ENCODE data around the gene EHBP1L1. TPM values are rescaled to one million over a fixed set of nuclear protein-coding genes. Genes with fewer than 3 reads are reported as not detected.

EHBP1L1 gene
- polyA plus RNA-seq, 3 donors, result 29.6 to 507 (median 42.6) TPM

- peaks cover 65 to 71% of the 10 kb centered on the region in 2 donors for H3K36me3 ChIP-seq (replicated peaks in 1 of 2; ENCODE audit: control insufficient read depth in 1 of 2, insufficient read depth in 2 of 2, low read length in 2 of 2)
- no peaks in the 10 kb centered on the region for H3K9me3 ChIP-seq (replicated peaks in 1 of 2; ENCODE audit: control insufficient read depth in 1 of 2, insufficient read depth in 1 of 2, low read length in 2 of 2)
- peaks cover 64% of the 10 kb centered on the region for H3K4me1 Mint-ChIP-seq
These were observed 8.9 kb downstream of the EHBP1L1 start for GRCh38 chr11:65584723-65585171.

GRCh38 chr11:65585396-65586246, 9.8 kb downstream of the EHBP1L1 start:
- 94% methylated on average over 48 of the region's 51 CpGs for WGBS (ENCODE audit: insufficient coverage)
- Mint-ChIP-seq H3K36me3 (peaks cover 61 to 79% of the 10 kb centered on the region in 2 donors), H3K27ac (peak overlapping the region in 6 of 7 donors; percentile 91 to 98 (median 96)), H3K4me1 (peaks cover 59% of the 10 kb centered on the region), H3K4me3 (peak overlapping the region in 1 of 2 donors; percentile 87), H3K9me3 (no peaks in the 10 kb centered on the region), H3K27me3 (ENCODE audit: low read depth in 3 of 3) (peaks cover 0 to 2% (median 0%) of the 10 kb centered on the region in 3 donors)
- Histone ChIP-seq H3K4me2 (replicated peaks; ENCODE audit: extremely low read depth, low read length, poor library complexity, severe bottlenecking) (peak overlapping the region; percentile 82), H3K4me3 (replicated peaks in 1 of 3; ENCODE audit: low read depth in 2 of 3, low read length in 3 of 3) (peak overlapping the region in 1 of 3 experiments; percentile 74), H3K79me2 (ENCODE audit: insufficient read depth, low read length) (peaks cover 88% of the 10 kb centered on the region), H3K9ac (ENCODE audit: insufficient read depth, low read length, poor library complexity, severe bottlenecking) (no peak overlapping the region), H3K9me3 (replicated peaks in 1 of 2; ENCODE audit: control insufficient read depth in 1 of 2, insufficient read depth in 1 of 2, low read length in 2 of 2) (no peaks in the 10 kb centered on the region), H3K4me1 (ENCODE audit: control insufficient read depth in 1 of 2, insufficient read depth in 2 of 2, low read length in 2 of 2) (peaks cover 44 to 64% of the 10 kb centered on the region in 2 donors), H4K20me1 (ENCODE audit: insufficient read depth, low read length) (peaks cover 97% of the 10 kb centered on the region), H3K36me3 (replicated peaks in 1 of 2; ENCODE audit: control insufficient read depth in 1 of 2, insufficient read depth in 2 of 2, low read length in 2 of 2) (peaks cover 65 to 71% of the 10 kb centered on the region in 2 donors), H2AFZ (ENCODE audit: insufficient read depth, low read depth, low read length, poor library complexity, severe bottlenecking) (no peak overlapping the region), H3K27me3 (ENCODE audit: control insufficient read depth in 2 of 2, insufficient read depth in 2 of 2, low read length in 2 of 2) (no peaks in the 10 kb centered on the region), H3K27ac (ENCODE audit: low read depth in 1 of 2, low read length in 2 of 2) (peak overlapping the region; percentile 86 to 89)
- TF ChIP-seq, protein P1, sequence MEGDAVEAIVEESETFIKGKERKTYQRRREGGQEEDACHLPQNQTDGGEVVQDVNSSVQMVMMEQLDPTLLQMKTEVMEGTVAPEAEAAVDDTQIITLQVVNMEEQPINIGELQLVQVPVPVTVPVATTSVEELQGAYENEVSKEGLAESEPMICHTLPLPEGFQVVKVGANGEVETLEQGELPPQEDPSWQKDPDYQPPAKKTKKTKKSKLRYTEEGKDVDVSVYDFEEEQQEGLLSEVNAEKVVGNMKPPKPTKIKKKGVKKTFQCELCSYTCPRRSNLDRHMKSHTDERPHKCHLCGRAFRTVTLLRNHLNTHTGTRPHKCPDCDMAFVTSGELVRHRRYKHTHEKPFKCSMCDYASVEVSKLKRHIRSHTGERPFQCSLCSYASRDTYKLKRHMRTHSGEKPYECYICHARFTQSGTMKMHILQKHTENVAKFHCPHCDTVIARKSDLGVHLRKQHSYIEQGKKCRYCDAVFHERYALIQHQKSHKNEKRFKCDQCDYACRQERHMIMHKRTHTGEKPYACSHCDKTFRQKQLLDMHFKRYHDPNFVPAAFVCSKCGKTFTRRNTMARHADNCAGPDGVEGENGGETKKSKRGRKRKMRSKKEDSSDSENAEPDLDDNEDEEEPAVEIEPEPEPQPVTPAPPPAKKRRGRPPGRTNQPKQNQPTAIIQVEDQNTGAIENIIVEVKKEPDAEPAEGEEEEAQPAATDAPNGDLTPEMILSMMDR (IDR thresholded peaks at IDR 0.05), result no peak
- no peak for DNase-seq
- intact Hi-C loops (cut with micrococcal nuclease), result no loop called here

More at GRCh38 chr11:65584723-65585171, 8.9 kb downstream of the EHBP1L1 start:
- no peak for DNase-seq
- Histone ChIP-seq H3K4me2 (replicated peaks; ENCODE audit: extremely low read depth, low read length, poor library complexity, severe bottlenecking) (no peak overlapping the region), H3K27me3 (ENCODE audit: control insufficient read depth in 2 of 2, insufficient read depth in 2 of 2, low read length in 2 of 2) (no peaks in the 10 kb centered on the region), H3K79me2 (ENCODE audit: insufficient read depth, low read length) (peaks cover 91% of the 10 kb centered on the region), H2AFZ (ENCODE audit: insufficient read depth, low read depth, low read length, poor library complexity, severe bottlenecking) (no peak overlapping the region), H3K9ac (ENCODE audit: insufficient read depth, low read length, poor library complexity, severe bottlenecking) (no peak overlapping the region), H3K4me3 (replicated peaks in 1 of 3; ENCODE audit: low read depth in 2 of 3, low read length in 3 of 3) (no peak overlapping the region), H3K4me1 (ENCODE audit: control insufficient read depth in 1 of 2, insufficient read depth in 2 of 2, low read length in 2 of 2) (peaks cover 47 to 68% of the 10 kb centered on the region in 2 donors), H3K27ac (ENCODE audit: low read depth in 1 of 2, low read length in 2 of 2) (no peak overlapping the region), H4K20me1 (ENCODE audit: insufficient read depth, low read length) (peaks cover 97% of the 10 kb centered on the region)
- WGBS (ENCODE audit: insufficient coverage), result 99% methylated on average over 31 of the region's 46 CpGs
- no peak overlapping the region for H3K4me3 Mint-ChIP-seq
- H3K36me3 Mint-ChIP-seq, result peaks cover 60 to 79% of the 10 kb centered on the region in 2 donors
- peaks cover 0 to 2% (median 0%) of the 10 kb centered on the region in 3 donors for H3K27me3 Mint-ChIP-seq (ENCODE audit: low read depth in 3 of 3)
- H3K9me3 Mint-ChIP-seq, result no peaks in the 10 kb centered on the region
- peak overlapping the region in 2 of 7 donors; percentile 41 to 63 for H3K27ac Mint-ChIP-seq
- TF ChIP-seq, protein P1 (IDR thresholded peaks at IDR 0.05), result no peak
- intact Hi-C loops (cut with micrococcal nuclease), result no loop called here
